GM18499 (cell line): Measurements from ENCODE around the gene DPYD.

Experiments
- ATAC-seq: cut with Tn5 transposase; IDR thresholded peaks from one replicate; pipeline ENCODE4 v1.9.1; 2021; ENCODE audit warnings: moderate number of reproducible peaks; ENCODE audit not compliant: insufficient read depth, unreplicated experiment

DPYD gene

GRCh38 chr1:97348599-97349265, 572.1 kb downstream of the DPYD start:
- no peak for ATAC-seq

DNA sequence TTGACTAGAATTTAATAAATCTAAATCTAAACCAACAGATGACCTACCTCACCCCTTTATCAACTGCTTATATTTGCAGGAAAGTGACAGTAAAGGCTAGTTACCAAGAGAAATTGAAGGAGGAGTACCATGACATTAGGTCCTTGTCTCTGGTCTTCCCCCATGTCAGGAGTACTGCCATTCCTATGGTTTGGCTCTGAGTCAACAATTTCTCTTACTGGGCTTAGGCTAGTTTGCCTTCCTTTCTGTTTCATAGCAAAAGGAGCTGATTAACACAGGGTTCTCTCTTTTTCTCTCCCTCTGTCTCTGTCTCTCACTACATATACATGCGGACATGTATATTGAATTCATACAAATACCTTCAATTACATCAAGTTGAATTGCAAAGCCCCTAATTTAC, 579.9 kb downstream of the DPYD start:
- ATAC-seq: no peak

- ATAC-seq: no peak
Measured at GRCh38 chr1:97338347-97338746, 582.5 kb downstream of the DPYD start.

- ATAC-seq: no peak
Measured at GRCh38 chr1:97337250-97338030, 583.4 kb downstream of the DPYD start.

DNA sequence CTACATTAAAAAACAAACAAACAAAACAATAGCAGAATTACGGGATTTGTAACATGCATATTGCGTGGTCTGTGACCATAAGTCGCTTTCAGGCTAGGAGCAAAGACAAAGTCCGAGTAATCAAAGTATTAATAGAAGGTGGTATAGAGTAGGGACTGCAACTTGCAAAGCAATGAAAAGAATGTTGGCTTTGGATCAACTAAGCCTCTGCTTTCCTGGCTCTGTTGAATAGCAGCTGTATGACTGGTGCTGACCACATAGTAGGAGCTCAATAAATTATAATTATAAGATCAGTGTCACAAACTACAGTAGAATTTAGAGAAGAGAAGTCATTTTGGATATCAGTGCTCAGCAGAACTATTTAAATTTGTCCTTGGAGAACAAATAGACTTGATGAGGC, 586.4 kb downstream of the DPYD start:
- no peak for ATAC-seq

DNA sequence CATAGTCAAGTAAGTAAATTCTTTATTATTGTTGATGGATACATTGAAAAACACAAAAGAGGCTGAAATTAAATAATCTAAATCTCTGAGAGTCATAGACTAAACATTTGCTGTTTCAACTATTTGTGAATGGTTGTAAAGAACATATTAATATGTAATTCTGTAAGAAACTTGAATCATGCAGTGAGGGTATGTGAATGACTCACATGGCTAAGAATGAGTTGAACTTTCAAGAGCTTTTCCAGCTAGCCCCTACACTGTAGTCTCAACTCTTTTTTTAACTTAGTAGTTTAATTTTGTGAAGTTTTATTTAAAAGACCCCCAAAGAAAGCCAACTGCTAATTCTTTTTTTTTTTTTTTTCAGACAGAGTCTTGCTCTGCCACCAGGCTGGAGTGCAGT, 588.1 kb downstream of the DPYD start:
- no peak for ATAC-seq

DNA sequence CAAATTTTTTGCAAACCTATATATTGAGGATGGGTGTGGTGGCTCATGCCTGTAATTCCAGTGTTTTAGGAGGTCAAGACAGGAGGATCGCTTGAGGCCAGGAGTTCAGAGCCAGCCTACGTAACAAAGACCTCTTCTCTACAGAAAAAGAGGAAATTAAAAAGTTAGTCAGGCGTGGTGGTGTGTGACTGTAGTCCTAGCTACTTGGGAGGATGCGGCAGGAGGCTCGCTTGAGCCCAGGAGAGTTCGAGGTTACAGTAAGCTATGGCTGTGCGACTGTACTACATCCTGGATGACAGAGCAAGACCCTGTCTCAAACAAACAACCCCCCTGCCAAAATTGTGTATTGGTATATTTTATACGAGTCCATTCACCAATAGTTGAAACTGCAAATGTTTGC, 589.7 kb downstream of the DPYD start:
- ATAC-seq: no peak

- no peak for ATAC-seq
Measured at GRCh38 chr1:97314685-97315084, 606.1 kb downstream of the DPYD start.

GRCh38 chr1:97308131-97308530, 612.7 kb downstream of the DPYD start:
- no peak for ATAC-seq

DNA sequence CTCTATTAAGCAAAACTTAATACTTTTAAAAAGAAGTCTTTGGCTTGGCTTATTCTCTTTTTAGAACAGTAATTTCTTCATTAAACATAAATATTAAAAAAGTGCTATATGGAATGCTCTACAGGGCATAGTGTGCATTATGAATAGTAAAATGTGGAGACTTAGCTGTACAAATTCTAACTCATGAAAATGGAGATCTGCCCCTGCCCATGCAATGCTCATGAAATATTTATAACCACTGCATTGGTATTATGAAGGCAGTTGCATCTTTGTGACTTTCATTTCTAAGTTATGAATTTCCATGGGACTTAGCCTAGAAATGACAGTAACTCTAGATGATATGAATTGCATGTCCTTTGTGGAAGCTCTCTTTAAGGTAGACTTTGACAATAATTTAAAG, 613.3 kb downstream of the DPYD start:
- no peak for ATAC-seq

DNA sequence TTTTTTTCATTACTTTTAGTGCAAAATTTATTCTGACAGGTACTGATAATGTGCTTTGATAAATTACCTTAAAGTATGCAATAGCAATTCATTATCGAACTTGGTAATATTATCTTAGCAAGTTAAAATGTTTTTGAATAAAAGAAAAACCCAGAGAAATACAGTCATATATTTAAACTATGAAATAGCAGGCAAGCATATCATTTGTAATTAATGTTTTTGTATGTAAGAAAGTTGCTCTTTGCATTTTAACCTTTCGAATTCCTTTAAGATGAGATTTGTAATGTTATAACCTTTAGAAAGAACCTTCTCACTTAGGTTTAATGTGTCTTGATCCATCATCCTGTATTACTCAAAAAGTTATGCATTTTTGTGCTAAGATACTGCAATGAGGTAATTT, 613.7 kb downstream of the DPYD start:
- ATAC-seq: no peak

DNA sequence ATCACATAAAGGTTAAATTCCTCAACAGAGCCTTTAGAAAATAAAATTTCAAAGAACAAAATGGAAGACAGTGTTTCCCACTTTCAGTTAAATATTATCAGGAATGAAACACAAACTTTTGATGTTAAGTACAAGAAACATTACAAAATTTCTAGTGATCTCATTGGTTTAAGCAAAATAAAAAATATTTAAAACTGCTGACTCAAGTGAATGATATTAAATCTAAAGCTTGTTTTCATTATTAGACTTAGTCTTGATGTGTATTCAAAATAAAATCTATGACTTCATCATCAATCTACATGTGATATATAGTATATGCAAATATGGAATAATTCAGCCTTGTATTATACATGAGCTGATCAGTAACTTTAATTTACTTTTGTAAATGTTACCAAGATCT, 614.3 kb downstream of the DPYD start:
- no peak for ATAC-seq

- ATAC-seq: no peak
Measured at GRCh38 chr1:97304366-97304765, 616.5 kb downstream of the DPYD start.

GRCh38 chr1:97298966-97299365, 621.9 kb downstream of the DPYD start:
- ATAC-seq: no peak

- no peak for ATAC-seq
Measured at GRCh38 chr1:97297611-97298010, 623.2 kb downstream of the DPYD start.

DNA sequence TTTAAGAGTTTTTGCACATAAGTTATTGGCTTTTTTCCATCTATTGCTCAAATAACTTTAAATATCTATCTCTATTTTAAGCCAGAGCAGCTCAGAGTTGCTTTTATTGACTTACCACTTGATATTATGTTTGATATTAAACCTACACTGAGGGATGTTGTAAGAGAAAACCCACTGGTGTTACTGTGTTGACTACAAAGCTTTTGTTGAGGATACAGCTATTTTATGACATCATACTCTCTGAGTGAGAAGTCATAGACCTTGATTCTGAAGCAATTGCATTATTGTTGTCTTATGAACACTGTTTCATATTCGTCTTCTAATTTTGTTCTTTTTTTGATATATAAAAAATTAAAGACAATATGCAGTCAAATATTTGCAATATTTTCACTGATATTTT, 638.9 kb downstream of the DPYD start:
- ATAC-seq: no peak

DNA sequence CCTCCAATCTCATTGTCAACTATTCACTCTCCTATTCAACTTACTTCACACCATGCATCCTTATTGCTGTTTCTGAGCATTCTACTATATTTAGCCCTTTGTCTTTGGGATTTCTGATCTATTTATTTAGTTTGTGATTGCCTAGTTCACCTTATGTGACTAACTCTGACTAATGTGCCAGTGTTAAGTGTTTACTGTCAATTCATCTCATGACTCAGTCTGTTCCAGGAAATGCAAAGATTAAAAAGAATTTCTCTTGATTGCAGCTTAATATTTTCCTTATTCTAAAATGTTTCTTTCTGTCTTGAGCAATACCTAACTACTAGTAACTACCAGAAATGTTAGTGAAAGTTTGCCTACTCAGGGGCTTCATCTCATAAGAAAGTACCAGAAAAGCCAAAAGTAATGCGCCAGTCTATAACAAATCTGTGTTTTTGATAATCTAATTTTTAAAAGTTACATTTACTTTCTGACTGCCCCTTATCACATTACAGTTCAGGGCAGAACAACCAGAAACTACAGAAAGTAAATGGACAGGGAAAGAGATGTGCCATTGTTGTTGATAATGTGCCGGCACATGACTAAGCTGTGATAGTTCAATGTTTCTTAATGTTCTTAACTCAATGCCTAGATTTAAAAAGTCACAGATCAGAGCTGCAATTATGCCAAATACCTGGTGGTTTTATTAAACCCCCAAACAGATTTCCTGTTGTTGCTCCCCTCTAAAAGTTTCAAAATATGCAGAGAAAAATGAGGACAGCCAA, 642.8 kb downstream of the DPYD start:
- ATAC-seq: no peak

- ATAC-seq: no peak
Measured at GRCh38 chr1:97271916-97272788, 648.7 kb downstream of the DPYD start.

DNA sequence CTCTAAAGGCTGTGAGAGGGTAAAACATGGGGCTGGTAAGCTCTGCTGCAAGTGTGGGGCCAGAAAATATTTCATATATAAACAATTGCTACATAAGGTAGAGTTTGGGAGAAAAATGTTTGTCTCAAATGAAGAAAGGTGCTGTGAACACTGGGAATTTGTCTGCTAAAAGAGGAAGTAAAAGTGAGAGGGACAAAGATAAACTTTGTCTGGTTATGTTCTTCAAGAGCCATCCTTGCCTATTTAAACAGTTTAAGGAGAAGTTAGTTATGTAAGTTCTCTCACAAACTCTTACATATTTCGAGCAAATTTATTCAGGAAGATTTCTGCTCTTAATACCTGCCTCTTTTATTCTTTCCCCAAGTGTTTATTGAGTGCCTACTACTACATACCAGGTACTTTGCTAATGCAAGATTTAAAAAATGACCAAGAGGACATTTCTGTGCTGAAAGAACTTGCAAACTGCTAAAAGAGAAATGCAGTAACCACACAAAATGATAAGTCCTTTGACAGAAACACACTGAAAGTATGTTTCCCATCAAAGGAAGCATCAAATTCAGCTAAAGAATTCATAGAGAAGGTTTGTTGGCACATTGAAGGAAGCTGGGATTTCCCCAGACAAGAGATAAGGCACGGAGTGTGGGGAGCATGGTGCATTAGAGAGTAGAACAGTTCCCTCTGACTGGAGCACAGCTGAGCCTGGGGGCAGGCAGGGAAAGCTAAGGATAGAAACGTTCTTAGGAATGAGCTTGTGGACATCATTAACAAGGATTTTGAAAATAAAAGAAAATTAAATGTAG, 650.1 kb downstream of the DPYD start:
- no peak for ATAC-seq

DNA sequence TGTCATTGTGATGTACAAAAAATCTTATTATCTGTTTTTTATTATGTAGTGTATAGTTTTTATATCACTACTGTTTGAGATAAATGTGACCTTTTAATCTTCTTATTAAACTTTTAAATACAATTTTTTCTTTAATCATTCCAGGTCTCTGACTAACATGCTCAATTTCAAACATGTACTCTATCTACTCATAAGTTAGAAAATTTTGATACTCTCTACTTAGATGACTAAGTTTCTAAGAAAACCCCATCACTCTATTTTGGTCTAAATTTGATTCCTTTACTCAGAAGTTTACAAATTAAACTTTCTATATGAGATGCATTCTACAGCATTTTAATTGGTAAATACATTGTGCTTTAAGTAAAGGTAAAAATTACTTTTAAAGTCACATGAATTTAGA, 655.2 kb downstream of the DPYD start:
- ATAC-seq: no peak
